GM12873 (cell line): ENCODE results near the gene ATRIP.

Experiments used
- TF ChIP-seq, protein P1 (sequence below): IDR thresholded peaks from 2 replicates; pipeline ENCODE4 v1.5.1; 2012; ENCODE audit warnings: low read depth, mild to moderate bottlenecking, moderate library complexity, low read length, control low read depth; ENCODE audit not compliant: insufficient read depth; ENCODE audit errors: missing control alignments

Gene ATRIP

DNA sequence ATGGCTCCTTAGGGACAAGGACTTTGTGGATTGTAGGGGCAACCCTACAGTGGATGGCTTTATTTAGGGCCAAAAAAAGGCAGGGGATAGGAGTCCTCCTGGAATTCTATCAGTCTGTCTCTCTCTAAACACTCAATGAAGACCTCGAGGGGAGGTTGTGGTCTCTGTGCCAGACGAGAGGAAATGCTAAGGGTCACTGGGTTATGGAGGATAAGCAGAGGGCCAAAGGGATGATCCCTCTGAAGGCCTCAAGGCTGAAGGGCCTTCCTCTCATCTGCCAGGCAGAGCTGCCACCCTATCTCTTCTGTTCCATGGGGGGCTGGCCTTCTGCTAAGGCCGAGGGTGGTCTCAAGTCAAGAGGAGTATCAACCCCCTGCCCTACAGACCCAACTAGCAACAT lies 43.6 kb upstream of the ATRIP start:
- TF ChIP-seq, protein P1, sequence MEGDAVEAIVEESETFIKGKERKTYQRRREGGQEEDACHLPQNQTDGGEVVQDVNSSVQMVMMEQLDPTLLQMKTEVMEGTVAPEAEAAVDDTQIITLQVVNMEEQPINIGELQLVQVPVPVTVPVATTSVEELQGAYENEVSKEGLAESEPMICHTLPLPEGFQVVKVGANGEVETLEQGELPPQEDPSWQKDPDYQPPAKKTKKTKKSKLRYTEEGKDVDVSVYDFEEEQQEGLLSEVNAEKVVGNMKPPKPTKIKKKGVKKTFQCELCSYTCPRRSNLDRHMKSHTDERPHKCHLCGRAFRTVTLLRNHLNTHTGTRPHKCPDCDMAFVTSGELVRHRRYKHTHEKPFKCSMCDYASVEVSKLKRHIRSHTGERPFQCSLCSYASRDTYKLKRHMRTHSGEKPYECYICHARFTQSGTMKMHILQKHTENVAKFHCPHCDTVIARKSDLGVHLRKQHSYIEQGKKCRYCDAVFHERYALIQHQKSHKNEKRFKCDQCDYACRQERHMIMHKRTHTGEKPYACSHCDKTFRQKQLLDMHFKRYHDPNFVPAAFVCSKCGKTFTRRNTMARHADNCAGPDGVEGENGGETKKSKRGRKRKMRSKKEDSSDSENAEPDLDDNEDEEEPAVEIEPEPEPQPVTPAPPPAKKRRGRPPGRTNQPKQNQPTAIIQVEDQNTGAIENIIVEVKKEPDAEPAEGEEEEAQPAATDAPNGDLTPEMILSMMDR = no peak

DNA sequence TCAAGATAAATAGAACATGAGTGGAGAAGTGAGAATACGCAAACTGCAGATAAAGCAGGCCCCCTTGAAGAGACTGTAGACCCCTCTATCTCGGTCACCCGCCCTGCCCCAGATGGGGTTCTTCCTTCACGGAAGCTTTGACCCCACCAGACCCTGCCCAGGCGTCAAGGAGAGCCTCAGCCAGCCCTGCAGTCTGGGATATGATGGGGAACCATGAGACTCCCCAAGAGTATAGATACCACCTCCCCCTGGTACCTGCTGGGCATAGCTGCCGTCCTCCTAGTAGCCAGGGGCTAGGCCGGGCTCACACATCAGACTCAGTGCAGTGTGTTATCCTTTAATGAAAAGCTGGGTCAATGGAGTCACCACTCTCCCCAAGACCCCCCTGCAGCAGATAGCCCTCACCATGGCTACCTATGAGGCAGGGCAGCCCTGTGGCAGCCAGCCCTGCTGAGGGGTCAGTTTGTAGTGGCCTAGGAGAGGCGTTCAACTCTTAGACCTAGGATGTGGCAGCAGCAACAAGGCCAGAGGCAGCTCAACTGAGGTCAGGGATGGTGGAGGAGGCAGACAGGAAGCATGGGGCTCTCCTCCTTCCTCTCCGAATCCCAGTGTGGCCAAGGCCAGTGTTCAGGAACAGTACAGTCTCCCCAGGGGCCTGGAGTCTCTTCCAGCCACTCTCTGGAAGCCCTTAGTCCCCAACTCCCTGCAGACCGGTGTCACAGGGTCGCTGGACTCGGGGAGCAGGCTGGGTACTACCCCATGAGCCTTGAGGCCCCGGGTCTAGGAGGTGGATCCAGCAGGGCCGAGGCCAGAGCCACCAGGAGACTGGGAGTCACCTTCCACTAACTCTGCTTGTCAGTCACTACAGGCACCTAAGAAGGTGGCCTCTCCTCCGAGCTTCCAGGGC lies 42.8 kb upstream of the ATRIP start:
- TF ChIP-seq, protein P1 = no peak

DNA sequence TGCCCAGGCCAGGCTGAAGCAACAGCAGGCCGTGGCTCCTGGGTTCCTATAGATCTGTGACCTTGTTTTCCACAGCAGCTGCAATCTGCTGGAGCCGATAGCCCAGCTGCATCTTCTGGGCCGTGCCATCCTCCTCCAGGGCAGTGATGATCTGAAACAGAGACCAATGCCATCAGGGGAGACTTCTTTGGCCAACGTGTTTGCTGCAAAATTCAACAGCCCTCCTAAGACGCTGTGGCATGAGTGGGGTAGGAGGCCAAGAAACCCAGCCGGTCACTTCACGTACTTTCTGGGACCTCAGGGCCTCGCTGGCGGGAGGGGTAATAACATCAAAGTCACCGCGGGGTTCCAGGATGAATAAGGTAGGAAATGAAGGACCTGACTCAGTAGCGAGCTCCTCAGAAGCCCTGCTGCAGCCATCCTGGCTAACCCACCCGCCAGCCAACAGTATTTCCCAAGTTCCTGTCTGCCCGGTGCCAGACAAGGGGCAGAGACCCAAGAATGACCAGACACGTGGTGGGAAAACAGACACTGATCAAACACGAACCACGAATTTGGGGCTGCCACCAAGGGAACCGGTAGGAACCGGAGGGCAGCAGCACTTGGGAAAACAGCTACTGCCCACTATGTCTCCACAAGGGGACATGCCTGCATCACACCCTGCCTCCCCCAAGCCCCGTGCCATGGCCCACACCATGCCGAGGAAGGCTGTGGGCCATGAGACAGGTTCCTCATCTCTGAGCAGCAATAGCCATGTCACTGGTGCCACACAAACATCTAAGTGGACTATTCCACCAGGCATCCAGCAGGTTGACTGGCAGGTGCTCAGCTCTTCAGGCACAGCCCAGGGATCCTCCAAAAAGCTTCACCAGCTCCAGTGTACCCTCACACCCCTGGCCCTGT lies 41.8 kb upstream of the ATRIP start:
- TF ChIP-seq, protein P1 = no peak

DNA sequence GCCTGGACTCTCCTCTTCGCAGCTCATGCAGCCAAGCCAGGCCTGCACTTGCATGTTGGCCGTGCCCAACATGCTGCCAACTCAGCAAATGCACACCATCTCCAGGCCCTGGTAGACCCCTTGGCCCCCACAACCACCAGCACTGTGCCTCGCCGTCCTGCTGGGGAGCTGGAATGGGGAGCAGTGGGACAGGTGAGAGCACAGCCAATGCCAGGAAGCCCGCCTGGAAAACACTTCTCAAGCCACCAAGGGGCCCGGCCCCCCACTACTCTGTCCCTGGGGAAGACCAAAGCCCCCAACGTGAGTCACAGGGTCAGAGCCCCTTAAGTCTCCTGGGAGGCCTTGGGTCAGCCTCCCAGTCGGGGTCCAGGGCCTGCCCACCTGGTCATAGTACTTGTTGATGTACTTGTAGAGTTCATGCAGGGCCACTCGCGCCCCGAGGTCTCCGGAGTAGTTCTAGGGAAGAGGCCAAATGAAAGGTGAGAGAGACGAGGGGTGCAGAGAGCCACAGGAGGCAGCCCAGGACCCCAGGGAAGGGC lies 41.1 kb upstream of the ATRIP start:
- TF ChIP-seq, protein P1 = no peak

DNA sequence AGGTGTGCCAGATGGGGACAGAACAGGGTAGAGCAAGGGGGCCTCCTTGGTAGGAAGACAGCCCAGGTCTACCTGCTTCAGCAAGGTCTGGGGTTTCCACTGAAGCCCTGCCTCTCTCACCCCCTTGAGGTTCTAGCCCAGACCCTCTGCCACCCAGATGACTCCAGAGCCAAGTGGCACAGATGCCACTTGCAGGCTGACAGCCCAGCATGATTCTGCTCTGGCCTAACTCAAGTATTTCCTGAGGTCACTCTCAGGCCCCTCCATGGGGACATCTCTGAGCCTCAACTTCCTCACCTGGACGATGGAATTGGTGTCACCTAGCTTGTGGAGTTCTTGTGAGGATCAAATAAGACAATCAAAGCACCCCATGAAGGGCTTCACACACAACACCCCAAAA lies 40.6 kb upstream of the ATRIP start:
- TF ChIP-seq, protein P1 = no peak

DNA sequence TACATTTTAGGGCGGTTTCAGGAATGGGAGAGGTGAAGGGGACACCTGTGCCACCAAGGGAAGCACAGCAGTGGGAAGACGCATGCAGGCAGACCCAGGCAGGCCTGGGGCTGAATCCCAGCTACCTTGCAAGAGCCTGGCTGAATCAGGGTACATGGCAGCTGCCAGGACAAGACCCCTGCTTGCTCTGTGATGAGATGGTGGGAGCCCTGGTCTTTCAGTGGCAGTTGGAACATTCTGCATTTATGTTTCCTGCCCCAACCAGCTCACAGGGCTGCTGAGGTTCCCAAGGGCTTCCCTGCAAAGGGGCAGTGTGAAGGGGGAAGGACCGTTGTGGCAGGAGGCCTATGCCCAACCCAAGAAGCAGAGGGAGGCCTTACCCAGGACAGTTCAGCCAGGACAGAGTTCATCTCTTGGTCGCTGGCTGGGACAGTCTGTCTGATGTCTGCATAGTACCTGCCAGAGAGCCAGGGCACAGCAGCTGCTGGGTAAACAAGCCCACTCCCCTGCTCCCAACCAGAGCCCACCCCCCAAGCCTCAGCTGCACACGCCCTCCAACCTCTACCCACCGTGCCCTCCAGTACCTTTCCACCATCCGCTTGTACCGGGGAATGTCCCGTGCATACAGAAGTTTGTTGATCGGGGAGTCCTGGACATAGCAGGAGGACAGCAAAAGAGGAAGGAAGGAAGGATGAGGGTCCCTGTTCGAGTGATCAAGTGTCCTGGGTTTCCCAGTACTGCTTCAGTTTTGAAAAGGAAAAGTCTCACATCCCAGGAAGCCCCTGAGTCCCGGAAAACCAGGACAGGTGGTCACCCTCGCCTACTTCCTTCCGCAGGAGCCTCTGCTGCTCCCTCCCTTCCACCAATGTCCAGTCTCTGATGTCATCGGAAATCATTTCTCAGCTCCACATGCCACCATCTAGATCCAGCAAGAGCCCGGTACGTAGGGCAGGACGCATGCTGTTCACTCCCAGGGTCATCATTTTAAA lies 39.8 kb upstream of the ATRIP start:
- TF ChIP-seq, protein P1 = no peak
